ENCODE data around the gene NSMCE3. TPM values are rescaled to one million over a fixed set of nuclear protein-coding genes. Genes with fewer than 3 reads are reported as not detected.
A peak's percentile ranks its signal among the peaks of the same experiment; 100 is the strongest.

Gene NSMCE3
- total RNA-seq (10 to 100 TPM; 14.2 to 38.7 (median 16.1) TPM), total RNA-seq (32.9 to 257 (median 61.4) reads per million in 29 experiments)
- 26.5 TPM for total RNA-seq (2013)

DNA sequence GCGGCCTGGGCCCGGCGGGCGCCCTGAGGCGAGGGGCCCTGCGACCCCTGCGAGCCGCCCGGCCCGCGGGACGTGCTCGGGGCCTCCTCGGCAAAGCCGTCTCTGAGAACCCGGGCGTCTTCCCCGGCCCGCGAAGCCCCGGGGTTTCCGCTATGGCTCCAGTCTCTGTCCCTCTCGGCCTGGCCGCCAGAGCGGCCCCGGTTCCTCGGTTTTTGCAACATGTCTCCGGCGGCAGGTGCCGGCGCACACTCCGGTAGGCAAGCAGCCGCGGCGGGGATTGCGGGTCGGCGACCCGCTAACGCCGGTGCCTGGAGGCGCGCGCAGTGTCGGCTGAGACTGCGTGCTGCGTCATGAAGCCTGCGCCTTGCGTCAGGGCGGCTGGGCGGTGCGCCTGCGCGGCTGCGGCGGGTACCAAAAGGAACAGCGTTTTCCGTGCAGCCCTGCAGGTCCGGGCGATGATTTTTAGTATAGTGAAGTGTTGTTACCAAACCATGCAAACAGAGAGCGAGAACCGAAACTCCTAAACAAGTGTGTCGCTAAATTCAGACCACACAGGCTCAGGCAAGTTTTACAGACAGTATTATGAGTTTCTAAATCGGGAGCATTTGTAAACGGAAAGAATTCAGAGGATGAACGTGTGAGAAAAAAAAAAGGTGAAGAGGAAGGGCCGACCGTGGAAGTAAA lies at the start of gene NSMCE3:
NSMCE3 (minus strand) TSS at position 338 of the 684 bp plus-strand sequence; CDS start at position 221, 117 bp downstream.
- no peaks in the 10 kb centered on the region for H3K27me3 ChIP-seq (replicated peaks in 1 of 2; ENCODE audit: control insufficient read depth in 2 of 2, extremely low read depth in 1 of 2, insufficient read depth in 2 of 2, low read length in 1 of 2)
- peaks cover 9 to 22% of the 10 kb centered on the region in 2 experiments for H3K4me1 ChIP-seq (ENCODE audit: control insufficient read depth in 1 of 2, extremely low read depth in 1 of 2, insufficient read depth in 2 of 2, low read length in 2 of 2)
- no peaks in the 10 kb centered on the region for H3K27me3 Mint-ChIP-seq
- H3K9me3 ChIP-seq = no peaks in the 10 kb centered on the region
- ChIA-PET CTCF (no interaction called here), POLR2A (interaction anchor here in 1 of 2 donors (0.7 kb wide), 1 partner anchor 1172 kb away, joined by 4 read pairs; no protein-coding TSS in a partner anchor)
- peaks cover 51 to 54% (median 53%) of the 10 kb centered on the region in 3 donors for H3K4me1 Mint-ChIP-seq
- ATAC-seq (replicated peaks in 1 of 4) (peak; percentile 89 to 94 (median 94)), DNase-seq (peak; percentile 80 to 96 (median 91))
- peak within 1 kb of the TSS; percentile 94 for H3K27ac ChIP-seq (ENCODE audit: low read length)
- H3K36me3 Mint-ChIP-seq = peaks cover 14% of the 10 kb centered on the region
- H3K36me3 ChIP-seq (ENCODE audit: control insufficient read depth in 2 of 2, extremely low read depth in 1 of 2, insufficient read depth in 1 of 2, low read length in 1 of 2) = no peaks in the 10 kb centered on the region
- WGBS (ENCODE audit: insufficient coverage) = under 1% methylated on average over 60 of the region's 68 CpGs
- peak within 1 kb of the TSS; percentile 99 to 100 for H3K27ac Mint-ChIP-seq
- peak within 1 kb of the TSS; percentile 68 to 75 for H3K4me3 ChIP-seq (ENCODE audit: control insufficient read depth in 1 of 2, extremely low read depth in 1 of 2, low read length in 1 of 2)
- peak within 1 kb of the TSS; percentile 86 to 98 (median 97) for H3K4me3 Mint-ChIP-seq
- no peaks in the 10 kb centered on the region for H3K9me3 Mint-ChIP-seq

DNA sequence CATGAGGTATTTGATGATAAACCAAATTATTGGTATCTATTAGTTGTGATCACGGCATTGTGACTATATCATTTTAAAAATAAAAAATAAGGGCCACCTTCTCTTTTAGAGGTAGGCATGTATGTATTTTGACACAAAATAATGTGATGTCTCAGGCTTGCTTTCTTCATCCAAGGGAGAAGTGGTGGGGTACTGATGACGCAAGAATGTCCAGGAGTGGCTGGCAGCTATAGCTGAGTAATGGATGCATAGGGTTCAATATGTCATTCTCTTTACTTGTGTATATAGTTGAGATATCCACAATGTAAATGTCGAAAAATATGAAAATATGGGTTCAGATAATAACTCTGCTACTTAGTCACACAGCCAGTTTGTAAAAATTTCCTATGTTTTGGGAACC lies 46.8 kb upstream of the NSMCE3 start:
- H3K4me3 ChIP-seq (ENCODE audit: control insufficient read depth in 1 of 2, extremely low read depth in 1 of 2, low read length in 1 of 2) = no peak overlapping the region
- H3K4me1 Mint-ChIP-seq = no peaks in the 10 kb centered on the region
- H3K9me3 Mint-ChIP-seq = peaks cover 0 to 10% (median 10%) of the 10 kb centered on the region in 3 donors
- DNase-seq = no peak
- no peaks in the 10 kb centered on the region for H3K36me3 Mint-ChIP-seq
- H3K4me1 ChIP-seq (ENCODE audit: control insufficient read depth in 1 of 2, extremely low read depth in 1 of 2, insufficient read depth in 2 of 2, low read length in 2 of 2) = no peaks in the 10 kb centered on the region
- no peak overlapping the region for H3K27ac Mint-ChIP-seq
- peaks cover 18 to 19% of the 10 kb centered on the region in 2 donors for H3K27me3 Mint-ChIP-seq
- peaks cover 0 to 5% of the 10 kb centered on the region in 2 experiments for H3K27me3 ChIP-seq (replicated peaks in 1 of 2; ENCODE audit: control insufficient read depth in 2 of 2, extremely low read depth in 1 of 2, insufficient read depth in 2 of 2, low read length in 1 of 2)
- no CpG with 5 or more reads among the region's 3 CpGs for WGBS (ENCODE audit: insufficient coverage)
- POLR2A ChIA-PET = no interaction called here
- no peak for ATAC-seq (replicated peaks in 1 of 4)
- CTCF ChIA-PET = no interaction called here
- no peaks in the 10 kb centered on the region for H3K9me3 ChIP-seq
- no peak overlapping the region for H3K27ac ChIP-seq (ENCODE audit: low read length)
- no peak overlapping the region for H3K4me3 Mint-ChIP-seq
- no peaks in the 10 kb centered on the region for H3K36me3 ChIP-seq (ENCODE audit: control insufficient read depth in 2 of 2, extremely low read depth in 1 of 2, insufficient read depth in 1 of 2, low read length in 1 of 2)

DNA sequence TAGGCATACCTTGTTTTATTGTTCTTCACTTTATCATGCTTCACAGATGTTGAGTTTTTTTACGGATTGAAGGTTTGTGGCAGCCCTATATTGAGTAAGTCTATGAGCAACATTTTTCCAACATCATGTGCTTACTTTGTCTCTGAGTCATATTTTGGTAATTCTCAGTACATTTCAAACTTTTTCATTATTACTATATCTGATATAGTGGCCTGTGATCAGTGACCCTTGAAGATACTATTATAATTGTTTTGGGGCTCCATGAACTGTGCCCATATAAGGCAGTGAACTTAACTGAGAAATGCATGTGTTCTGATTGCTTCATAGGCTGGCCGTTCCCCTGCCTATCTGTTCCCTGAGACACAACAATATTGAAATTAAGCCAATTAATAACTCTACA lies 42.8 kb upstream of the NSMCE3 start:
- DNase-seq = no peak
- no peak for ATAC-seq (replicated peaks in 1 of 4)
- peaks cover 0 to 5% of the 10 kb centered on the region in 2 experiments for H3K27me3 ChIP-seq (replicated peaks in 1 of 2; ENCODE audit: control insufficient read depth in 2 of 2, extremely low read depth in 1 of 2, insufficient read depth in 2 of 2, low read length in 1 of 2)
- peaks cover 7 to 10% of the 10 kb centered on the region in 2 donors for H3K27me3 Mint-ChIP-seq
- no peak overlapping the region for H3K27ac Mint-ChIP-seq
- no peaks in the 10 kb centered on the region for H3K36me3 ChIP-seq (ENCODE audit: control insufficient read depth in 2 of 2, extremely low read depth in 1 of 2, insufficient read depth in 1 of 2, low read length in 1 of 2)
- no CpG with 5 or more reads among the region's 2 CpGs for WGBS (ENCODE audit: insufficient coverage)
- POLR2A ChIA-PET = no interaction called here
- no peak overlapping the region for H3K27ac ChIP-seq (ENCODE audit: low read length)
- no peak overlapping the region for H3K4me3 Mint-ChIP-seq
- H3K9me3 ChIP-seq = no peaks in the 10 kb centered on the region
- no peaks in the 10 kb centered on the region for H3K9me3 Mint-ChIP-seq
- H3K4me3 ChIP-seq (ENCODE audit: control insufficient read depth in 1 of 2, extremely low read depth in 1 of 2, low read length in 1 of 2) = no peak overlapping the region
- H3K36me3 Mint-ChIP-seq = no peaks in the 10 kb centered on the region
- no peaks in the 10 kb centered on the region for H3K4me1 Mint-ChIP-seq
- no peaks in the 10 kb centered on the region for H3K4me1 ChIP-seq (ENCODE audit: control insufficient read depth in 1 of 2, extremely low read depth in 1 of 2, insufficient read depth in 2 of 2, low read length in 2 of 2)
- CTCF ChIA-PET = interaction anchor here in 1 of 2 donors (0.6 kb wide), 1 partner anchor 274 kb away, joined by 5 read pairs; no protein-coding TSS in a partner anchor

DNA sequence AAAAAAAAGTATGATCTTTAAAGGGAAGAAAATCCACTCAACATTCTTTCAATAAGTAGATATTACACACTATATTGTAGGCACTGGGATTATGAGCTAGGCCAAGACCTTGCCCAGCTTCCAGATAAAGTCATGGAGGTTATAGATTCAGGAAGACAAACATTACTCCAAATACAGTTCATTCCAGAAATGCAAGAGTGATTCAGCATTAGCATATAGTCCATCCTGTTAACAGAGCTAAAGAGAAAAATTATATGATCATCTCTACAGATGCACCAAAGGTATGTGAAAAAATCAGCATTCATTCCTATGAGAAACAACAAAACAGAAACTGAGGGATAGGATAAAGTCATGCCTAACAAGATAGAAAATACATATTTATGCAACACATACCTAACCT lies 42.1 kb upstream of the NSMCE3 start:
- Mint-ChIP-seq H3K36me3 (no peaks in the 10 kb centered on the region), H3K27me3 (peaks cover 6 to 10% of the 10 kb centered on the region in 2 donors), H3K4me3 (no peak overlapping the region), H3K27ac (no peak overlapping the region), H3K9me3 (no peaks in the 10 kb centered on the region), H3K4me1 (no peaks in the 10 kb centered on the region)
- no peak for ATAC-seq (replicated peaks in 1 of 4)
- POLR2A ChIA-PET = no interaction called here
- H3K36me3 ChIP-seq (ENCODE audit: control insufficient read depth in 2 of 2, extremely low read depth in 1 of 2, insufficient read depth in 1 of 2, low read length in 1 of 2) = no peaks in the 10 kb centered on the region
- H3K4me1 ChIP-seq (ENCODE audit: control insufficient read depth in 1 of 2, extremely low read depth in 1 of 2, insufficient read depth in 2 of 2, low read length in 2 of 2) = no peaks in the 10 kb centered on the region
- no peak for DNase-seq
- no peak overlapping the region for H3K27ac ChIP-seq (ENCODE audit: low read length)
- CTCF ChIA-PET = interaction anchor here in 1 of 2 donors (0.6 kb wide), 1 partner anchor 352 kb away, joined by 7 read pairs; no protein-coding TSS in a partner anchor
- no peak overlapping the region for H3K4me3 ChIP-seq (ENCODE audit: control insufficient read depth in 1 of 2, extremely low read depth in 1 of 2, low read length in 1 of 2)
- H3K9me3 ChIP-seq = no peaks in the 10 kb centered on the region
- peaks cover 0 to 5% of the 10 kb centered on the region in 2 experiments for H3K27me3 ChIP-seq (replicated peaks in 1 of 2; ENCODE audit: control insufficient read depth in 2 of 2, extremely low read depth in 1 of 2, insufficient read depth in 2 of 2, low read length in 1 of 2)

DNA sequence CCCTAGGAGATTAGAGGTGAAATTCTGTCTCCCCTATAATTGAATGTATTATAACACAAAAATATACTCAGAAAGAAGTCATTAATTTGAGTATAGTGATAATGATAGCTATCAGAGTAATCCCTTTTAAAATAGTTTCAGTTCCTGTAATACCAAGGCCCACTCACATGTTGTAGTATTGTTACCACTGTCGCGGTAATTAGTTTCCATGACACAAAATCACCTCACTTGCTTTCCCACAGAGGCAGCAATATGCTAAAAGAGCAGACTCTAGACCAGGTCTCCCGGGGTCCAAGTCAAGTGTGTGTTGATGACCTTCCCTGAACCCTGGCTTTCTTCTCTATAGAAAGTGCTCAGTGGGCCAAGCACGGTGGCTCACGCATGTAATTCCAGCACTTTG lies 39.5 kb upstream of the NSMCE3 start:
- ATAC-seq (replicated peaks in 1 of 4) (no peak), DNase-seq (no peak)
- no peaks in the 10 kb centered on the region for H3K4me1 ChIP-seq (ENCODE audit: control insufficient read depth in 1 of 2, extremely low read depth in 1 of 2, insufficient read depth in 2 of 2, low read length in 2 of 2)
- H3K27ac ChIP-seq (ENCODE audit: low read length) = no peak overlapping the region
- Mint-ChIP-seq H3K27me3 (peaks cover 9 to 12% of the 10 kb centered on the region in 2 donors), H3K4me1 (no peaks in the 10 kb centered on the region), H3K27ac (no peak overlapping the region), H3K4me3 (no peak overlapping the region), H3K36me3 (no peaks in the 10 kb centered on the region), H3K9me3 (no peaks in the 10 kb centered on the region)
- peaks cover 0 to 9% of the 10 kb centered on the region in 2 experiments for H3K27me3 ChIP-seq (replicated peaks in 1 of 2; ENCODE audit: control insufficient read depth in 2 of 2, extremely low read depth in 1 of 2, insufficient read depth in 2 of 2, low read length in 1 of 2)
- H3K4me3 ChIP-seq (ENCODE audit: control insufficient read depth in 1 of 2, extremely low read depth in 1 of 2, low read length in 1 of 2) = no peak overlapping the region
- CTCF ChIA-PET = no interaction called here
- WGBS (ENCODE audit: insufficient coverage) = 82% methylated on average over 3 of the region's 5 CpGs
- H3K36me3 ChIP-seq (ENCODE audit: control insufficient read depth in 2 of 2, extremely low read depth in 1 of 2, insufficient read depth in 1 of 2, low read length in 1 of 2) = no peaks in the 10 kb centered on the region
- H3K9me3 ChIP-seq = no peaks in the 10 kb centered on the region
- POLR2A ChIA-PET = no interaction called here

DNA sequence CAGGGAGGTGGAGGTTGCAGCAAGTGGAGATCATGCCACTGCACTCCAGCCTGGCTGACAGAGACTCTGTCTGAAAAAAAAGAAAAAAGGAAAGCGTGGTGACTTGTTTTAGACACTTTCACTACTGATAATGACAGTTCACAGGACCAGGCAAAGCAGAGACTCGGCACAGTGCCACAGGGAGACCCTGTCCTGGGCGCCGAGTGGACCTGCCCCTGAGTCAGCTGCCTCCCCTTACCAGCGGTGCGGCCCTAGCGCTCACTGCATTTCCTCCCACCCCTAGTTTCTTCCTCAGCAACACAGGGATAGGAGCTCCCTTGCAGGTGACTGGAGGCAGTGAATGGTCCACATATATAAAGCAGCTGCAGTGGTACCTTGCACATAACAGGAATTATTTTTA lies 38.7 kb upstream of the NSMCE3 start:
- POLR2A ChIA-PET = no interaction called here
- Mint-ChIP-seq H3K36me3 (no peaks in the 10 kb centered on the region), H3K27ac (no peak overlapping the region)

More for the DNA sequence above, 38.7 kb upstream of the NSMCE3 start:
- Histone ChIP-seq H3K27me3 (replicated peaks in 1 of 2; ENCODE audit: control insufficient read depth in 2 of 2, extremely low read depth in 1 of 2, insufficient read depth in 2 of 2, low read length in 1 of 2) (peaks cover 0 to 9% of the 10 kb centered on the region in 2 experiments), H3K36me3 (ENCODE audit: control insufficient read depth in 2 of 2, extremely low read depth in 1 of 2, insufficient read depth in 1 of 2, low read length in 1 of 2) (no peaks in the 10 kb centered on the region), H3K4me1 (ENCODE audit: control insufficient read depth in 1 of 2, extremely low read depth in 1 of 2, insufficient read depth in 2 of 2, low read length in 2 of 2) (no peaks in the 10 kb centered on the region), H3K27ac (ENCODE audit: low read length) (no peak overlapping the region), H3K9me3 (no peaks in the 10 kb centered on the region), H3K4me3 (ENCODE audit: control insufficient read depth in 1 of 2, extremely low read depth in 1 of 2, low read length in 1 of 2) (no peak overlapping the region)
- ATAC-seq (replicated peaks in 1 of 4) = no peak
- CTCF ChIA-PET = no interaction called here
- Mint-ChIP-seq H3K9me3 (no peaks in the 10 kb centered on the region), H3K4me3 (no peak overlapping the region), H3K4me1 (no peaks in the 10 kb centered on the region), H3K27me3 (peaks cover 9 to 12% of the 10 kb centered on the region in 2 donors)
- DNase-seq = no peak
- WGBS (ENCODE audit: insufficient coverage) = 86% methylated on average over 6 of the region's 7 CpGs

Data from T-cell (primary cell).